ENCODE measurements around the gene UBE2G1. TPM values are rescaled to one million over a fixed set of nuclear protein-coding genes. Genes with fewer than 3 reads are reported as not detected.

UBE2G1 gene
- total and polyA plus RNA-seq, 9 of the 15 experiments (the other 6 are each of a cell fraction or from before 2014, with no cell fraction given), result 10.1 to 65.9 (median 29.7) TPM

- TF ChIP-seq ZBTB43 (CRISPR knock-in tag; IDR thresholded peaks at IDR 0.05) (no peak), CTBP1 (IDR thresholded peaks at IDR 0.05; ENCODE audit: borderline replicate concordance) (no peak), SRSF3 (IDR thresholded peaks at IDR 0.05; ENCODE audit: insufficient read depth, low read length) (no peak), SOX6 (IDR thresholded peaks at IDR 0.05) (peak; percentile 8; the same call in 1 of the 2 replicates), FOXJ2 (tag; IDR thresholded peaks at IDR 0.05) (no peak), RFX5 (IDR thresholded peaks at IDR 0.05; ENCODE audit: low read depth, low read length) (no peak), GATAD2B (IDR thresholded peaks at IDR 0.05; ENCODE audit: borderline replicate concordance) (0 out of 2 replicates have a peak, but pooled peaks have one; percentile 52), ZNF408 (CRISPR knock-in tag; IDR thresholded peaks at IDR 0.05; ENCODE audit: low read depth) (no peak), ZNF780A (CRISPR knock-in tag; IDR thresholded peaks at IDR 0.05) (no peak), TAF7 (tag; IDR thresholded peaks at IDR 0.05) (no peak), MCM7 (IDR thresholded peaks at IDR 0.05) (no peak), BDP1 (IDR thresholded peaks at IDR 0.05; ENCODE audit: insufficient read depth, insufficient read length) (no peak), JUND (IDR thresholded peaks at IDR 0.05; ENCODE audit: borderline replicate concordance, low read depth, low read length) (0 out of 2 replicates have a peak, but pooled peaks have one; percentile 10), JUND (tag; IDR thresholded peaks at IDR 0.05; ENCODE audit: borderline replicate concordance, low read depth, low read length) (no peak), STAT6 (CRISPR knock-in tag; IDR thresholded peaks at IDR 0.05) (no peak), ELF4 (CRISPR knock-in tag; IDR thresholded peaks at IDR 0.05) (no peak), POU5F1 (IDR thresholded peaks at IDR 0.05; ENCODE audit: borderline replicate concordance, low read depth, low read length, partially characterized antibody) (no peak), ZNF174 (CRISPR knock-in tag; IDR thresholded peaks at IDR 0.05) (no peak), NRF1 (conservative IDR thresholded peaks at IDR 0.05 in 1 of 2, IDR thresholded peaks at IDR 0.05 in 1 of 2) (peak; percentile 96 to 97), JUNB (CRISPR knock-in tag; conservative IDR thresholded peaks at IDR 0.05) (no peak), ZNF224 (CRISPR knock-in tag; IDR thresholded peaks at IDR 0.05) (no peak), RBM25 (IDR thresholded peaks at IDR 0.05; ENCODE audit: low read depth, low read length, severe bottlenecking) (no peak), POLR2G (IDR thresholded peaks at IDR 0.05; ENCODE audit: low read depth, low read length) (peak; percentile 65), GABPB2 (CRISPR knock-in tag; conservative IDR thresholded peaks at IDR 0.05) (no peak), DPF2 (IDR thresholded peaks at IDR 0.05) (0 out of 2 replicates have a peak, but pooled peaks have one; percentile 12), EGR1 (conservative IDR thresholded peaks at IDR 0.05) (no peak)
- TF ChIP-seq, protein P1, sequence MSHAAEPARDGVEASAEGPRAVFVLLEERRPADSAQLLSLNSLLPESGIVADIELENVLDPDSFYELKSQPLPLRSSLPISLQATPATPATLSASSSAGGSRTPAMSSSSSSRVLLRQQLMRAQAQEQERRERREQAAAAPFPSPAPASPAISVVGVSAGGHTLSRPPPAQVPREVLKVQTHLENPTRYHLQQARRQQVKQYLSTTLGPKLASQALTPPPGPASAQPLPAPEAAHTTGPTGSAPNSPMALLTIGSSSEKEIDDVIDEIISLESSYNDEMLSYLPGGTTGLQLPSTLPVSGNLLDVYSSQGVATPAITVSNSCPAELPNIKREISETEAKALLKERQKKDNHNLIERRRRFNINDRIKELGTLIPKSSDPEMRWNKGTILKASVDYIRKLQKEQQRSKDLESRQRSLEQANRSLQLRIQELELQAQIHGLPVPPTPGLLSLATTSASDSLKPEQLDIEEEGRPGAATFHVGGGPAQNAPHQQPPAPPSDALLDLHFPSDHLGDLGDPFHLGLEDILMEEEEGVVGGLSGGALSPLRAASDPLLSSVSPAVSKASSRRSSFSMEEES (CRISPR knock-in tag; IDR thresholded peaks at IDR 0.05), result no peak
These were observed 1.3 kb downstream of the UBE2G1 start (continued) for GRCh38 chr17:4365103-4365627.

All from K562 (cell line).